Ammon's horn (tissue), 1 donor: ENCODE data around the gene GRK2.

Source experiments
- DNase-seq: peaks from one replicate; pipeline ENCODE4 v3.0.0-alpha.2; 2016; ENCODE audit warnings: low spot score

GRK2 gene

GRCh38 chr11:67282155-67282875, 16.0 kb downstream of the GRK2 start:
- no peak for DNase-seq

GRCh38 chr11:67282876-67283371, 16.7 kb downstream of the GRK2 start:
- no peak for DNase-seq

GRCh38 chr11:67283481-67283963, 17.2 kb downstream of the GRK2 start:
- no peak for DNase-seq

- DNase-seq: no peak
Observed at GRCh38 chr11:67284811-67285540, 18.7 kb downstream of the GRK2 start.

- DNase-seq: no peak
Observed at GRCh38 chr11:67285541-67286498, 19.5 kb downstream of the GRK2 start.

- DNase-seq: no peak
Observed at GRCh38 chr11:67286621-67287333, 20.5 kb downstream of the GRK2 start.

- no peak for DNase-seq
Observed at GRCh38 chr11:67287355-67288197, 21.3 kb downstream of the GRK2 start.

GRCh38 chr11:67288198-67288451, 21.9 kb downstream of the GRK2 start:
- no peak for DNase-seq

GRCh38 chr11:67288452-67289225, 22.4 kb downstream of the GRK2 start:
- peak; percentile 86 for DNase-seq

GRCh38 chr11:67289226-67289650, 23.0 kb downstream of the GRK2 start, which contains the start of gene ANKRD13D:
Gene ANKRD13D, plus strand, starts transcription at chr11:67289303. Its CDS starts 158 bp downstream, at chr11:67289461.
- peak; percentile 83 for DNase-seq

GRCh38 chr11:67289651-67290479, 23.6 kb downstream of the GRK2 start:
- no peak for DNase-seq

- no peak for DNase-seq
Observed at GRCh38 chr11:67290801-67291200, 24.5 kb downstream of the GRK2 start.

- no peak for DNase-seq
Observed at GRCh38 chr11:67291481-67292381, 25.5 kb downstream of the GRK2 start.

GRCh38 chr11:67292671-67293070, 26.4 kb downstream of the GRK2 start:
- DNase-seq: no peak

- DNase-seq: no peak
Observed at GRCh38 chr11:67293090-67293489, 26.8 kb downstream of the GRK2 start.

GRCh38 chr11:67295846-67296245, 29.6 kb downstream of the GRK2 start:
- no peak for DNase-seq

GRCh38 chr11:67298786-67299185, 32.5 kb downstream of the GRK2 start:
- no peak for DNase-seq
